B cell (primary cell): ENCODE measurements around the gene RAB22A.

ENCODE experiments used
- EZH2 ChIP-seq: IDR thresholded peaks from 2 replicates; pipeline ENCODE4 v1.6.1; 2012; ENCODE audit warnings: borderline replicate concordance, low read depth, mild to moderate bottlenecking, moderate library complexity, low read length; ENCODE audit not compliant: insufficient read depth, poor library complexity, severe bottlenecking
- TF ChIP-seq, protein P1 (sequence below): fragments of 200-600 bp; IDR thresholded peaks from one replicate; pipeline ENCODE4 v1.8.0; 2022; ENCODE audit warnings: antibody characterized with exemption, mild to moderate bottlenecking

DNA sequence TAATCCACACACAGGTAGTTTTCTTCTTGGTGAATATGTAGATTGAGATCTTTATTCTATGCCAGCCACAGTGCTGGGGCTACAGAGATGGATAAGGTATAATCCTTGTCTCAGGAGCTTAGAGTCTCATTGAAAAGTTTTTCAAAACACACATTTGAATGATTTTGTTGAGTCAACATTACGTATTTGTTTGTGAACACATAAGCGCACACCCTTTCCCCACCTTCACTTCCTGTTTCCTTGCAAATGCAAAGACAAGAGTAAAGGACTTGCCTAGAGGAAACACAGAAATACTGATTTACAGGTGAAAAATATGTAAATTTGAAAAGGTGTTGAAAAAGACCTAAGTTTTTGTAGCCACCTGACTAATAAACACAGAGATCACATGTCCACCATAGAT is 107.3 kb downstream of the RAB22A start:
- TF ChIP-seq, protein P1, sequence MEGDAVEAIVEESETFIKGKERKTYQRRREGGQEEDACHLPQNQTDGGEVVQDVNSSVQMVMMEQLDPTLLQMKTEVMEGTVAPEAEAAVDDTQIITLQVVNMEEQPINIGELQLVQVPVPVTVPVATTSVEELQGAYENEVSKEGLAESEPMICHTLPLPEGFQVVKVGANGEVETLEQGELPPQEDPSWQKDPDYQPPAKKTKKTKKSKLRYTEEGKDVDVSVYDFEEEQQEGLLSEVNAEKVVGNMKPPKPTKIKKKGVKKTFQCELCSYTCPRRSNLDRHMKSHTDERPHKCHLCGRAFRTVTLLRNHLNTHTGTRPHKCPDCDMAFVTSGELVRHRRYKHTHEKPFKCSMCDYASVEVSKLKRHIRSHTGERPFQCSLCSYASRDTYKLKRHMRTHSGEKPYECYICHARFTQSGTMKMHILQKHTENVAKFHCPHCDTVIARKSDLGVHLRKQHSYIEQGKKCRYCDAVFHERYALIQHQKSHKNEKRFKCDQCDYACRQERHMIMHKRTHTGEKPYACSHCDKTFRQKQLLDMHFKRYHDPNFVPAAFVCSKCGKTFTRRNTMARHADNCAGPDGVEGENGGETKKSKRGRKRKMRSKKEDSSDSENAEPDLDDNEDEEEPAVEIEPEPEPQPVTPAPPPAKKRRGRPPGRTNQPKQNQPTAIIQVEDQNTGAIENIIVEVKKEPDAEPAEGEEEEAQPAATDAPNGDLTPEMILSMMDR = no peak
- no peak for TF ChIP-seq EZH2
